ENCODE measurements around the gene AKAP9. TPM values are rescaled to one million over a fixed set of nuclear protein-coding genes. Genes with fewer than 3 reads are reported as not detected.
A peak's percentile ranks its signal among the peaks of the same experiment; 100 is the strongest.
"Not testable (repeated sequence)": the region's sequence is repeated elsewhere in the genome, so short reads cannot be mapped to it uniquely, and the experiment has no call there.

The AKAP9 gene
- total and polyA plus RNA-seq, 9 donors, result 63.1 to 94.0 (median 79.0) TPM

DNA sequence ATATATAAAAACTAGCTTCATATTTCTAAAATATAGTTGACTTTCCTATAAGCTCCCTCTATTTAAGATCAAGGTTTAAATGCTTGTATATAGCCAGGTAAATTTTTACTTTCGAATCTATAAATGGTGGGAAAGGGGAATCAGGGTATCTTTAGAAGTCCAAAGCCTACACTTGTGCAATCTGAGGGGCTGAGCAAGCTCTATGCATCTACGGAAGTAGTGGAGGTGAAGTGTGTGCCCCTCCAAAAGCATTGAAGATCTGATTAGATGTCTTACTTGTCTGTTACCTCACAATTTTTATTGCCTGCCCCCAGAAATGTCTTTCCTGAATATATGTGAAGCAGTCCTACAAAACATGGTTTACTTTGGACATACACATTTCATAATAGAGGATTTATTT lies 1.6 kb downstream of the AKAP9 start:
- Histone ChIP-seq H3K4me1 (ENCODE audit: control insufficient read depth, insufficient read depth, low read length) (peaks cover 7% of the 10 kb centered on the region), H3K4me3 (ENCODE audit: low read length) (peak overlapping the region; percentile 81)
- 50% methylated on average over 1 of the region's 2 CpGs for WGBS (ENCODE audit: insufficient coverage)

DNA sequence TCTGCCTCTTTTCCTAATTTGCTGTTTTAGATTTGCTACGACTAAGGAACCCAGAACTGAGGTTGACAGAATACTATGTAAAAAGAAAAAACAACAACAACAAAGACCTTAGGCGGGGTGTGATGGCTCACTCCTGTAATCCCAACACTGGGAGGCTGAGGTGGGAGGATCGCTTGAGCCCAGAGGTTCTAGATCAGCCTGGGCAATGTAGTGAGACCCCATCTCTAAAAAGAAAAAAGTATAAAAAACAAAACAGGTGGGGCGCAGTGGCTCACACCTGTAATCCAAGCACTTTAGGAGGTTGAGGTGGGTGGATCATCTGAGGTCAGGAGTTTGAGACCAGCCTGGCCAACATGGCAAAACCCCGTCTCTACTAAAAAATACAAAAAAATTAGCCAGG lies 4.3 kb downstream of the AKAP9 start:
- H3K27me3 ChIP-seq (ENCODE audit: control insufficient read depth, insufficient read depth, low read length); H3K27ac ChIP-seq (ENCODE audit: low read length); H3K4me3 ChIP-seq (ENCODE audit: low read length); H3K4me1 ChIP-seq (ENCODE audit: control insufficient read depth, insufficient read depth, low read length); H3K36me3 ChIP-seq (ENCODE audit: control insufficient read depth, insufficient read depth, low read length); DNase-seq; H3K9me3 ChIP-seq (replicated peaks; ENCODE audit: control insufficient read depth, low read depth, low read length): not testable (repeated sequence)
- WGBS (ENCODE audit: insufficient coverage), result no CpG with 5 or more reads among the region's 5 CpGs

More for the DNA sequence above, 1.6 kb downstream of the AKAP9 start:
- Histone ChIP-seq H3K36me3 (ENCODE audit: control insufficient read depth, insufficient read depth, low read length) (no peaks in the 10 kb centered on the region), H3K9me3 (replicated peaks; ENCODE audit: control insufficient read depth, low read depth, low read length) (no peaks in the 10 kb centered on the region), H3K27ac (ENCODE audit: low read length) (peak overlapping the region; percentile 99), H3K27me3 (ENCODE audit: control insufficient read depth, insufficient read depth, low read length) (no peaks in the 10 kb centered on the region)
- no peak for DNase-seq

DNA sequence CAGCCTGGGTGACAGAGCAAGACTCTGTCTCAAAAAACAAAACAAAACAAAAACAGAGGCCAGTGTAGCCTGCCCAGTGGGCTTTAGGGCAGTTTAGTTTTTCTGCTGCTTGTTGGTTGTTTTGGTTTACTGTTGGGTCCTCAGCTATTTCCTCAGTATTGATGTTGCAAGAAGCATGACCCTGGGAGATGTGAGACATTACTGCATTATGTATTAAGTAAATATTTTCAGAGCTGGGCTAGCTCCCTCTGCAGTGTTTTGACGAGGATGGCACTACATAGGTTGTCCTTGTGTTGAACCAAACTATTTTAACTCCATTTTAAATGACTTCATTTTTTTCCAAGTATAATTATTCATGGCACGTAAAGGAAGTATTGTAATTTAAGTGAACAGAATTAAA lies 4.8 kb downstream of the AKAP9 start:
- H3K36me3 ChIP-seq (ENCODE audit: control insufficient read depth, insufficient read depth, low read length), result no peaks in the 10 kb centered on the region
- H3K4me1 ChIP-seq (ENCODE audit: control insufficient read depth, insufficient read depth, low read length), result peaks cover 4% of the 10 kb centered on the region
- no peak overlapping the region for H3K27ac ChIP-seq (ENCODE audit: low read length)
- no peaks in the 10 kb centered on the region for H3K27me3 ChIP-seq (ENCODE audit: control insufficient read depth, insufficient read depth, low read length)
- H3K9me3 ChIP-seq (replicated peaks; ENCODE audit: control insufficient read depth, low read depth, low read length), result no peaks in the 10 kb centered on the region
- DNase-seq, result peak; percentile 17
- WGBS (ENCODE audit: insufficient coverage), result no CpG with 5 or more reads among the region's 2 CpGs
- no peak overlapping the region for H3K4me3 ChIP-seq (ENCODE audit: low read length)

DNA sequence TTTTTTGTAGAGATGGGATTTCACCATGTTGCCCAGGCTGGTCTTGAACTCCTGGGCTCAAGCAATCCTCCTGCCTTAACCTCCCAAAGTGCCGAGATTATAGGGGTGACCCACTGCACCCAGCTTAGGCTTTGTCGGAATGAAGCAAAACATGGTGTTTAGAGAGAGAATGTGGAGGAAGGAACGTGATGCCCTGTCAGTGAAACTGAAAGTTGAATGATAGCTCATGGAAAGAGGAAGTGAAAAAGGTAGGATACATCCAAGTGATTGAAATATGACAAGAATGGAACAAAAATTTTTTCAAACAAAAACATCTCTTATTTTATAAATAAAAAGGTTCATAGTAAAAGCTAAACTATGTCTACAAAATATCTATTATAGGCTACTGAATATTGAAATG lies 5.9 kb downstream of the AKAP9 start:
- no peaks in the 10 kb centered on the region for H3K27me3 ChIP-seq (ENCODE audit: control insufficient read depth, insufficient read depth, low read length)
- peak; percentile 51 for DNase-seq
- H3K4me3 ChIP-seq (ENCODE audit: low read length), result no peak overlapping the region
- H3K27ac ChIP-seq (ENCODE audit: low read length), result no peak overlapping the region
- WGBS (ENCODE audit: insufficient coverage), result no CpG with 5 or more reads among the region's 3 CpGs
- H3K4me1 ChIP-seq (ENCODE audit: control insufficient read depth, insufficient read depth, low read length), result peaks cover 4% of the 10 kb centered on the region
- no peaks in the 10 kb centered on the region for H3K36me3 ChIP-seq (ENCODE audit: control insufficient read depth, insufficient read depth, low read length)
- no peaks in the 10 kb centered on the region for H3K9me3 ChIP-seq (replicated peaks; ENCODE audit: control insufficient read depth, low read depth, low read length)

DNA sequence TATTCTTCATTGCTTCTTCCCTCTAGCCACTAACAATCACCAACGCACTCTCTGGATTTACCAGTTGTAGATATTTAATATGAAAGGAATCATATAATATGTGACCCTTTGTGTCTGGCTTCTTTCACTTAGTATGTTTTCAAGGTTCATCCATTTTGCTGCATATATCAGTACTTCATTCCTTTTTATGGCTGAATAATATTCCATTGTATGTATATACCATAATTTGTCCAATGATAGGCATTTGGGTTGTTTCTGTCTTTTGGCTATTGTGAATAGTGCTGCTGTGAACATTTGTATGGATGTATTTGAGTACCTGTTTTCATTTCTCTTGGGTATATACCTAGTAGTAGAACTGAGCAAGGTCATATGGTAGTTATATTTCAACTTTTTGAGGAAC lies 7.3 kb downstream of the AKAP9 start:
- H3K9me3 ChIP-seq (replicated peaks; ENCODE audit: control insufficient read depth, low read depth, low read length), result no peaks in the 10 kb centered on the region
- DNase-seq, result no peak
- no CpG with 5 or more reads among the region's 1 CpG for WGBS (ENCODE audit: insufficient coverage)
- H3K4me1 ChIP-seq (ENCODE audit: control insufficient read depth, insufficient read depth, low read length), result peaks cover 2% of the 10 kb centered on the region
- no peak overlapping the region for H3K4me3 ChIP-seq (ENCODE audit: low read length)
- H3K27ac ChIP-seq (ENCODE audit: low read length), result no peak overlapping the region
- no peaks in the 10 kb centered on the region for H3K36me3 ChIP-seq (ENCODE audit: control insufficient read depth, insufficient read depth, low read length)
- H3K27me3 ChIP-seq (ENCODE audit: control insufficient read depth, insufficient read depth, low read length), result no peaks in the 10 kb centered on the region

DNA sequence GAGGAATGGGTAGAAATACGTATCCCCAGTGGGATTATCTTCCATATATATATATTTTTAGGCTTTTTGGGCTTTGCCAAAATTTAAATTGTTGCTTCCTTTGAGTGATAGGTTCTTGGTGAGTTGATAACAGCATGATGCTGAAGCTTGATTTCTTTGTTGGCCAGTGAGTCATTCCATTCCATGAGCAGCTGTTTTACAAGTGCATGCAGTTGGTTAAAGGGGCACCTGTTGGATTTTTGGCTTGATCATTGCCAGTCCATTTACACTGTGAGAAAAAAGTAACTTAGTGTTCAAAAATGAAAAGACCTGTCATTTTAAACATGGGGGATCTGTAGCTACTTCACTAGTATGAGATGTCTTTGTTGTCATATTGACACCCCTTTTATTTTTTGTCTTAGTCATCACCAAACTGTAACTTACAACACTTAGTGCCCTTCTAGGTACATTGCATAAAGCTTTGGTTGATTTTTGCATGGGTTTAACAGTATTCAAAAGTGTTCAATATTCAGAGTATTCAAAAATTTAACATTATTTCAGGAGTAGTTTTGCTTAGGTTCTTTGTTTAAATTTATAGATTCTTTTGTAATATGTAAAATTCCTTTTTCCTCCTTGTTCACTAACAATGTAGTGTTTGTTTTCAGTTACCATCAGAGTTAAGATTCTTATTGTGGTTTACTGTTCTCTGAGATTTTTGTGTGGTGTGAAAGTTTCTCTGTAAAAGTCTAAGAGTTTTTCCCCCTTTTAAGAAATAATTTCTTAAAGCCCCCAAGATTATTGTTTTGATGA lies 8.8 kb downstream of the AKAP9 start:
- peak overlapping the region; percentile 31 for H3K27ac ChIP-seq (ENCODE audit: low read length)
- peaks cover 2% of the 10 kb centered on the region for H3K4me1 ChIP-seq (ENCODE audit: control insufficient read depth, insufficient read depth, low read length)
- no peaks in the 10 kb centered on the region for H3K36me3 ChIP-seq (ENCODE audit: control insufficient read depth, insufficient read depth, low read length)
- no peaks in the 10 kb centered on the region for H3K9me3 ChIP-seq (replicated peaks; ENCODE audit: control insufficient read depth, low read depth, low read length)
- WGBS (ENCODE audit: insufficient coverage), result no CpG with 5 or more reads among the region's 1 CpG
- peak; percentile 60 for DNase-seq
- H3K27me3 ChIP-seq (ENCODE audit: control insufficient read depth, insufficient read depth, low read length), result no peaks in the 10 kb centered on the region
- H3K4me3 ChIP-seq (ENCODE audit: low read length), result no peak overlapping the region

DNA sequence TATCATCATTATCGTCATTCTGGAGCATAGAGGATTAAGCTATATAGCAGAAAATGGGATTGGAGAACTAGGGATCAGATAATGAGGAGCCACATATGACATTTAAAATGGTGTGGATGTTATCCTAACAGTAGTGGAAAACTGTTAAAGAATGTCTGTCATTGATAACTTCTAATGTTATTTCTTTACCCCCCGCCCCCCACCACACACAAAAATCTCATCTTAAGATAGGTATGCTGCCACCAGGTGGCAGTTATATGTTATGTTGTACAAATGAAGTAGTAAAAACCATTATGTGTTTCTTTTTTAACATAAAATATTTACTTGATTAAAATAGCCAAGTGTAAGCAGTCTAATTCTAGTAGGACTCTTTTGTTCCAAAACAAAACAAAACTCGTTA lies 13.0 kb downstream of the AKAP9 start:
- H3K9me3 ChIP-seq (replicated peaks; ENCODE audit: control insufficient read depth, low read depth, low read length), result no peaks in the 10 kb centered on the region
- peaks cover 2% of the 10 kb centered on the region for H3K4me1 ChIP-seq (ENCODE audit: control insufficient read depth, insufficient read depth, low read length)
- H3K36me3 ChIP-seq (ENCODE audit: control insufficient read depth, insufficient read depth, low read length), result no peaks in the 10 kb centered on the region
- H3K4me3 ChIP-seq (ENCODE audit: low read length), result no peak overlapping the region
- DNase-seq, result no peak
- no peak overlapping the region for H3K27ac ChIP-seq (ENCODE audit: low read length)
- H3K27me3 ChIP-seq (ENCODE audit: control insufficient read depth, insufficient read depth, low read length), result no peaks in the 10 kb centered on the region
- WGBS (ENCODE audit: insufficient coverage), result no CpG with 5 or more reads among the region's 3 CpGs

DNA sequence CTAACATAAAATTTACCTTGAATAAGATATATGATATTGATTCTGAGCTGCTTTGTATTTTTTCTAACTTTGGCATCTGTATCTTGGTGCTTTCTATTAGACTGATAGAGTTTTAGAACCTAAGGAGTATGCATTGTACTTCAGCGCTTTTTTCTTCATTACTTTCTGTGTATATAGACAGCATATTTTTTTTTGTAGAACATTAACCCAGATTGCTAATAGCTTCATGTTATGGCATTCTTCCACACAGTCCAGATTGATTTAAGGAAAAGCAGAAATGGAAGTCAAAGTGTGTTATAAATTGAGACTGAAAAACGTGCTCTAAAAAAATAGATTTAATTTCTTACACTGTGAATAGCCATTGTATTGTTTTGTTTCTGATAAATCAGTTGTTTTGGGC lies 15.8 kb downstream of the AKAP9 start:
- H3K9me3 ChIP-seq (replicated peaks; ENCODE audit: control insufficient read depth, low read depth, low read length); H3K27ac ChIP-seq (ENCODE audit: low read length); H3K36me3 ChIP-seq (ENCODE audit: control insufficient read depth, insufficient read depth, low read length); DNase-seq; H3K4me1 ChIP-seq (ENCODE audit: control insufficient read depth, insufficient read depth, low read length); H3K4me3 ChIP-seq (ENCODE audit: low read length); H3K27me3 ChIP-seq (ENCODE audit: control insufficient read depth, insufficient read depth, low read length): not testable (repeated sequence)
- WGBS (ENCODE audit: insufficient coverage), result no CpG with 5 or more reads among the region's 2 CpGs

DNA sequence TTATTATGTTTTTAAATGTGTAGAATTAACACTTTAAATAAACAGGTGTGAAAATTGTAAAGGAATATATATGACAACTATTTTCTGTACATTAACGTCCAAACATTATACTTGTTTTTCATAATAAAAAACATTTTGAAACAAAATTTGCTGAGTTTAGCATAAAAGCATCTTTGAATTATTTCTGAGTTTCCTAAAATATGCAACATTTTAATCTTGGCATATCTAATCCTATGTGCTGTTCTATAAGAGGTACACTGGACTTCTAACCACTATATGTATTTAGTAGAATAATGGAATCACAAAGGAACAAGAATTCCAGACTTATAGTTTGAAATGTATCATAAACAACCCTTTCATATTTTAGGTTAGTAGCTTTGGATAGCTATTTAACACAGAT lies 16.6 kb downstream of the AKAP9 start:
- DNase-seq, result no peak
- WGBS (ENCODE audit: insufficient coverage), result no CpG with 5 or more reads among the region's 1 CpG
- Histone ChIP-seq H3K9me3 (replicated peaks; ENCODE audit: control insufficient read depth, low read depth, low read length) (no peaks in the 10 kb centered on the region), H3K4me3 (ENCODE audit: low read length) (no peak overlapping the region), H3K36me3 (ENCODE audit: control insufficient read depth, insufficient read depth, low read length) (no peaks in the 10 kb centered on the region), H3K4me1 (ENCODE audit: control insufficient read depth, insufficient read depth, low read length) (no peaks in the 10 kb centered on the region), H3K27ac (ENCODE audit: low read length) (no peak overlapping the region), H3K27me3 (ENCODE audit: control insufficient read depth, insufficient read depth, low read length) (no peaks in the 10 kb centered on the region)

DNA sequence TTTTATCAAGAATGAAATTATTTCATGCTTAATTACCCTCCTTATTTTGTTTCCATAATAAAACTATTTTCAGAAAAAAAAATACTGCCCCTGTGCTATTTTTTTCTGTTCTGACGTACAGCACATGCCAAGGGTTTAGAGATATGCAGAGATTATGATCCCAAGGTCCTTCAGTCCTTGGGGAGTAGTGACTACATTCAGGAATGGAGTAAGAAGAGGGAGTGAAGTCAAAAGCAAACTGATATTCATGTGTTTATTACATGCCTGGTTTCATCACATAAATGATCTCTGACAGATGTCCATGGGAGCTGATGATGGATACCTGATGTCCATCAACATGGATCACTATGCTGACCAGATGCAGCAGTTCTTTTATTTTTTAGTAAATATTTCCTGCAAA lies 17.2 kb downstream of the AKAP9 start:
- no peaks in the 10 kb centered on the region for H3K4me1 ChIP-seq (ENCODE audit: control insufficient read depth, insufficient read depth, low read length)
- H3K36me3 ChIP-seq (ENCODE audit: control insufficient read depth, insufficient read depth, low read length), result no peaks in the 10 kb centered on the region
- no CpG with 5 or more reads among the region's 1 CpG for WGBS (ENCODE audit: insufficient coverage)
- no peak for DNase-seq
- H3K27ac ChIP-seq (ENCODE audit: low read length), result no peak overlapping the region
- no peaks in the 10 kb centered on the region for H3K9me3 ChIP-seq (replicated peaks; ENCODE audit: control insufficient read depth, low read depth, low read length)
- H3K27me3 ChIP-seq (ENCODE audit: control insufficient read depth, insufficient read depth, low read length), result no peaks in the 10 kb centered on the region
- H3K4me3 ChIP-seq (ENCODE audit: low read length), result no peak overlapping the region

DNA sequence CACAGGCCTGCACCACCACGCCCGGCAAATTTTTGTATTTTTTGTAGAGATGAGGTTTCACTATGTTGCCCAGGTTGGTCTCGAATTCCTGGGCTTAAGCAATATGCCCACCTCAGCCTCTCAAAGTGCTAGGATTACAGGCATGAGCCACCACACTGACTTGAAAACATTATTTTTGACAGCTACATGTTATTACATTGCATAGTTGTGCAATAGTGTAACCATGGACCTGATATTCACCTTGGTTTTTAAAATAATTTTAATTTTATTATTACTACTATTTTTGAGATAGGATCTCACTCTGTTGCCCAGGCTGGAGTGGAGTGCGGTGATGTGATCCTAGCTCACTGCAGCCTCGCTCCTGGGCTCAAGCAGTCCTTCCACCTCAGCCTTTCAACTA lies 18.4 kb downstream of the AKAP9 start:
- no peaks in the 10 kb centered on the region for H3K36me3 ChIP-seq (ENCODE audit: control insufficient read depth, insufficient read depth, low read length)
- no peaks in the 10 kb centered on the region for H3K4me1 ChIP-seq (ENCODE audit: control insufficient read depth, insufficient read depth, low read length)
- H3K9me3 ChIP-seq (replicated peaks; ENCODE audit: control insufficient read depth, low read depth, low read length), result no peaks in the 10 kb centered on the region
- no peaks in the 10 kb centered on the region for H3K27me3 ChIP-seq (ENCODE audit: control insufficient read depth, insufficient read depth, low read length)
- H3K4me3 ChIP-seq (ENCODE audit: low read length), result no peak overlapping the region
- WGBS (ENCODE audit: insufficient coverage), result no CpG with 5 or more reads among the region's 5 CpGs
- DNase-seq, result no peak
- H3K27ac ChIP-seq (ENCODE audit: low read length), result no peak overlapping the region
